Mucosa of rectum (tissue), 2 donors: ENCODE results near the gene PPM1N.

Source experiments
- H3K27ac ChIP-seq, 2 donors: one replicate each; pipeline ENCODE4 v1.7.0; 2013; ENCODE audit warnings: inconsistent platforms in 2 of 2, low read depth in 2 of 2, low read length in 2 of 2
- H3K27me3 ChIP-seq, 2 donors: one replicate each; pipeline ENCODE4 v1.7.0; 2013; ENCODE audit warnings: low read length in 2 of 2; ENCODE audit not compliant: control insufficient read depth in 2 of 2, insufficient read depth in 2 of 2
- H3K36me3 ChIP-seq, 2 donors: one replicate each; pipeline ENCODE4 v1.7.0; 2013; ENCODE audit warnings: low read length in 2 of 2; ENCODE audit not compliant: control insufficient read depth in 2 of 2, insufficient read depth in 2 of 2
- H3K4me1 ChIP-seq, 2 donors: one replicate each; pipeline ENCODE4 v1.7.0; 2013; ENCODE audit warnings: low read length in 2 of 2, mild to moderate bottlenecking in 1 of 2; ENCODE audit not compliant: control insufficient read depth in 2 of 2, insufficient read depth in 2 of 2
- H3K4me3 ChIP-seq, 2 donors: one replicate each; pipeline ENCODE4 v1.7.0; 2013; ENCODE audit warnings: low read length in 2 of 2
- H3K9ac ChIP-seq, 2 donors: one replicate each; pipeline ENCODE4 v1.7.0; 2013; ENCODE audit warnings: low read length in 2 of 2, low read depth in 1 of 2, mild to moderate bottlenecking in 1 of 2
- H3K9me3 ChIP-seq, 2 donors: one replicate each; pipeline ENCODE4 v1.7.0; 2013; ENCODE audit warnings: low read length in 2 of 2; ENCODE audit not compliant: control insufficient read depth in 2 of 2
- donor health status: healthy.
- donor health status: Normal muscosa, but diverticular disease.

PPM1N gene

GRCh38 chr19:45500918-45501729 is 2.9 kb downstream of the PPM1N start:
- Histone ChIP-seq H3K9ac (no peak overlapping the region), H3K27ac (peak overlapping the region in 1 of 2 donors; percentile 24), H3K4me3 (no peak overlapping the region), H3K36me3 (no peaks in the 10 kb centered on the region), H3K9me3 (no peaks in the 10 kb centered on the region), H3K27me3 (peaks cover under 1 to 2% of the 10 kb centered on the region in 2 donors), H3K4me1 (peaks cover 26 to 30% of the 10 kb centered on the region in 2 donors)

DNA sequence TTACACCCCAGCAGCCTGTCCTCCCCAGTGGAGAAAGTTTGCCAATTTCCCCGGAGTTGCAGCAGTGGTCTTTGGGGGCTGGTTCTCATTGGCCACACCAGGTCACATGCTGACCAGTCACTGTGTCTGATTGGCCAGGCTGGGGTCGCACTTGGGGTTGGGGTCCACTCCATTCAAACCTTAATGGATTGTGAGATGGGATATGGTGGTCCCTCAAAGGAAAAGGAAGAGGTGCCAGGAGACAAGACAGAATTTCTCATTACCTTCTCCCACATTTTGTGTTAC is 3.4 kb downstream of the PPM1N start:
- no peak overlapping the region for H3K4me3 ChIP-seq
- peak overlapping the region in 1 of 2 donors; percentile 24 for H3K27ac ChIP-seq
- H3K9ac ChIP-seq = no peak overlapping the region
- H3K9me3 ChIP-seq = no peaks in the 10 kb centered on the region
- peaks cover 23 to 26% of the 10 kb centered on the region in 2 donors for H3K4me1 ChIP-seq
- H3K36me3 ChIP-seq = no peaks in the 10 kb centered on the region
- H3K27me3 ChIP-seq = no peaks in the 10 kb centered on the region

GRCh38 chr19:45502111-45502510 is 3.9 kb downstream of the PPM1N start:
- peak overlapping the region in 1 of 2 donors; percentile 24 for H3K27ac ChIP-seq

GRCh38 chr19:45503909-45504308 is 5.7 kb downstream of the PPM1N start:
- no peak overlapping the region for H3K27ac ChIP-seq
- H3K9me3 ChIP-seq = no peaks in the 10 kb centered on the region
- no peak overlapping the region for H3K4me3 ChIP-seq
- H3K36me3 ChIP-seq = no peaks in the 10 kb centered on the region
- H3K9ac ChIP-seq = no peak overlapping the region
- H3K27me3 ChIP-seq = no peaks in the 10 kb centered on the region
- peaks cover 7 to 9% of the 10 kb centered on the region in 2 donors for H3K4me1 ChIP-seq

More at GRCh38 chr19:45502111-45502510, 3.9 kb downstream of the PPM1N start:
- Histone ChIP-seq H3K27me3 (no peaks in the 10 kb centered on the region), H3K4me1 (peaks cover 22 to 26% of the 10 kb centered on the region in 2 donors), H3K4me3 (no peak overlapping the region), H3K9me3 (no peaks in the 10 kb centered on the region), H3K36me3 (no peaks in the 10 kb centered on the region), H3K9ac (no peak overlapping the region)

- no peaks in the 10 kb centered on the region for H3K9me3 ChIP-seq
- no peaks in the 10 kb centered on the region for H3K36me3 ChIP-seq
- H3K27ac ChIP-seq = peak overlapping the region; percentile 98 to 99
- no peaks in the 10 kb centered on the region for H3K27me3 ChIP-seq
- peaks cover 14% of the 10 kb centered on the region in 2 donors for H3K4me1 ChIP-seq
- H3K4me3 ChIP-seq = peak overlapping the region in 1 of 2 donors; percentile 98
- H3K9ac ChIP-seq = peak overlapping the region in 1 of 2 donors; percentile 99
Observed at GRCh38 chr19:45505151-45505995, 7.1 kb downstream of the PPM1N start.

GRCh38 chr19:45505996-45506245 is 7.7 kb downstream of the PPM1N start:
- Histone ChIP-seq H3K4me1 (peaks cover 19 to 20% of the 10 kb centered on the region in 2 donors), H3K9ac (peak overlapping the region; percentile 83 to 99), H3K27me3 (no peaks in the 10 kb centered on the region), H3K27ac (peak overlapping the region; percentile 98 to 99), H3K9me3 (no peaks in the 10 kb centered on the region), H3K36me3 (no peaks in the 10 kb centered on the region), H3K4me3 (peak overlapping the region; percentile 94 to 98)

DNA sequence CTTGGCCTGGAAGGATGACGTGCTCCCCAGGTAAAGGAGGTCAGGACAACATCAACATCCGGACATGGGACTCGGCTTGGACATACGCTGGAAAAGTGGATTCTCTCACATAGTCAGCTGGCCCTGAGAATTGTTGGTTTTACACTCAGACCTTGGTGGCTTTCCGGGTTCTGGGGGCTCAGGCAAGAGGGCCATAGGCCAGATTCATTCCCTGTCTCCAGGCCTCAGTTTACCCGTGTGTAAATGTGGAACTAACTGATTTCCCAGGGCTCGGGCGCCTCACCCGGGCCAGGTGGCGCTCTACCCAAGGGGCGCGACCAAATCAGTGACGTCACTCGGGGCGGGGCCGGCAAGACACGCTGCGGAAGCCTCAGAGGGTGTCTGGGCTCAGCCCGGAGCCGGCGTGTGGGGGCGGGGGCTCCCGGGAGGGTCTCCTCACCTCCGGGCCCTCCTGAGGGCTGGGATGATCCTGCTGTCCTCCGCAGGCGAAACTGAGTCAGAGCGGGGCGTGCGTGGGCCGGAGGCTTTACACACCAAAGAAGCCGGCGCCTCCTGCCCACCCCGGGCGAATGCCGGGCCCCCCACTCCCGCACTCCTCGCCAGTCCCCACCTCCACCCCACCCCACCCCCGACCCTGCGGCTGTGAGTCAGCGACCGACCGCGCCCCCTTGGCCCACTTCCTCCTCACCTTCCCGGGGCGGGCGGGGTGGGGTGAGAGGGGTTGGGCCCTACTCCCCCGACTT is 8.2 kb downstream of the PPM1N start:
- H3K27ac ChIP-seq = peak overlapping the region; percentile 98 to 99
- no peaks in the 10 kb centered on the region for H3K27me3 ChIP-seq
- H3K4me3 ChIP-seq = peak overlapping the region; percentile 94 to 98
- H3K4me1 ChIP-seq = peaks cover 24% of the 10 kb centered on the region in 2 donors
- no peaks in the 10 kb centered on the region for H3K9me3 ChIP-seq
- no peaks in the 10 kb centered on the region for H3K36me3 ChIP-seq
- H3K9ac ChIP-seq = peak overlapping the region; percentile 99

DNA sequence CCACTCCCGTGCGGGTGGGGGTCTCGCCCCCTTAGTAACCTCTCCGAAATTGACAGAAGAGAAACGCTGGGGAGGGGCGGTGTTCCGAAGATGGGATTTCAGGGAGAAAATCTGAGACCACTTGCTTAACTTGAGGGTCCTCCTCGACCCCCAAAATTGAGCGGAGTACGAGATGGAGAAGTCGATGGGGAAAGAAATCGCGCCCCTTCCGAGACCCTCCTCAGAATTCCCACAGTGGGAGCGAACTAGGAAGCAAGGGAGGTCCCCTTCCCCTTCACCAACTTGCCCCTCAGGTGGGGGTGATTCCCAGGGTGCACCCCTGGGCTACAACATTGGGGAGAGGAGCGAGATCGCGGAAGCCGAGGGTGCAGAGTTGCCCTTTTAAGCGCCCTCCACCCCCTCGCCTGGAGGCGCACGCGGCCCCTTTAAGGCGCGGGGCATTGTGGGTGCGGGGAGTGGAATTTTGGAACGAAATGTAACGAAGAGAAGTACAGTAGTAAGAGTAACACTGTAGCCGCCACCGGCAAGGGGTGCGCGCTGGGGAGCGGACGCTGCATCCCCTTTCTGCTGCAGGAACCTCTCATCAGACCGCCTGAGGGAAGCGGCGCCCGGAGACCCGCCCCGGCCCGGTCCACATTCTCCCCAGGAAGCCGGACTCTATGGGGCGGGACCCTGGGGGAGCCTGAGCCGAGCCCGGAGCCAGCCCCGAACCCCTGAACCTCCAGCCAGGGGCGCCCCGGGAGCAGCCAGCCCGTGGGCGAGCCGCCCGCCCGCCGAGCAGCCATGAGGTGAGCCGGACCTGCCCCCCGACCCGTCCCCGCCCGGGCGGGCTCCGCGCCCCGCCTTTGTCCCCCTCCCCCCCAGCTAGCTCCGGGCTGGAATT is 9.0 kb downstream of the PPM1N start, which contains the start of gene VASP:
VASP (plus strand) TSS at position 491 of the 883 bp plus-strand sequence; CDS start at position 784, 293 bp downstream.
- Histone ChIP-seq H3K9ac (peak within 1 kb of the TSS; percentile 99), H3K27me3 (no peaks in the 10 kb centered on the region), H3K9me3 (no peaks in the 10 kb centered on the region), H3K36me3 (no peaks in the 10 kb centered on the region), H3K27ac (peak within 1 kb of the TSS; percentile 98 to 99), H3K4me1 (peaks cover 29 to 30% of the 10 kb centered on the region in 2 donors), H3K4me3 (peak within 1 kb of the TSS; percentile 94 to 98)

- Histone ChIP-seq H3K27me3 (no peaks in the 10 kb centered on the region), H3K36me3 (no peaks in the 10 kb centered on the region), H3K9ac (peak overlapping the region; percentile 99), H3K4me1 (peaks cover 32% of the 10 kb centered on the region in 2 donors), H3K27ac (peak overlapping the region; percentile 98 to 99), H3K4me3 (peak overlapping the region; percentile 94 to 98), H3K9me3 (no peaks in the 10 kb centered on the region)
Observed at GRCh38 chr19:45507872-45508416, 9.7 kb downstream of the PPM1N start.
